Sciatic nerve (tissue), 2 donors: ENCODE data around the gene ATF6. TPM values are rescaled to one million over a fixed set of nuclear protein-coding genes. Genes with fewer than 3 reads are reported as not detected.
A peak's percentile ranks its signal among the peaks of the same experiment; 100 is the strongest.
"Not testable (repeated sequence)": the region's sequence is repeated elsewhere in the genome, so short reads cannot be mapped to it uniquely, and the experiment has no call there.

Experiments
- ATAC-seq: fragments of 200-7000 bp; cut with Tn5 transposase; one replicate; pipeline ENCODE4 v1.9.1; 2020; ENCODE audit warnings: mild to moderate bottlenecking, moderate library complexity
- DNase-seq: peaks from one replicate; pipeline ENCODE4 v3.0.0-alpha.2; 2020; ENCODE audit warnings: low spot score
- intact Hi-C: fragments of 100-400 bp; cut with DNase I; formaldehyde crosslinking; loops from one replicate; pipeline ENCODE4 v1.14.2; 2022
- total RNA-seq: library from RNA; stranded (reverse); fragmentation: NEBNext Ultra II Directional; extraction: Animal tissue kit (Norgen Biotek cat#: 25700); gene quantifications from one replicate; pipeline ENCODE4 v1.2.1, GENCODE V29; 2021
- donor health status: DM: no; HTN: no; CAD: no.
- donor health status: DM: no; HTN: no; CAD: no.

Gene ATF6
- total RNA-seq, 1 donor from 2014 or later, result 29.1 TPM

GRCh38 chr1:161772397-161772796, 6.3 kb downstream of the ATF6 start:
- DNase-seq (no peak), ATAC-seq (peak; percentile 72)
- intact Hi-C loops, result no loop called here

DNA sequence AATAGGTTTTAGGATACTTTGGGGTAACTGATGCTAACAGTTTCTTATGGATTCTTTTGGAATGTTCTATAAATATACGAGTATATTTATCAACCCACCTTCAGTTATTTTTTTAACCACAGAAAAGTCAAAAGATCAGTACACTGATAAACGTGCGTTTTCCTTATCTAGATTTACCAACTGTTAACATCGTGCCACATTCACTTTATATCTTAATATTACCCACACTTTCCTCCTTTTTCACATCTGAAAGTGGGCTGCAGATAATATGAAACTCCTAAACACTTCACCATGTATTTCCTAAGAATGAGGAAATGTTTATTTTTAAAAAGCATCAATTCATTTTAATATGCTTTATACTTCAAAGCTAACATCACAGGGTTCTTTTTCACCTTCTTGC, 7.7 kb downstream of the ATF6 start:
- ATAC-seq, result no peak
- intact Hi-C loops, result no loop called here

DNA sequence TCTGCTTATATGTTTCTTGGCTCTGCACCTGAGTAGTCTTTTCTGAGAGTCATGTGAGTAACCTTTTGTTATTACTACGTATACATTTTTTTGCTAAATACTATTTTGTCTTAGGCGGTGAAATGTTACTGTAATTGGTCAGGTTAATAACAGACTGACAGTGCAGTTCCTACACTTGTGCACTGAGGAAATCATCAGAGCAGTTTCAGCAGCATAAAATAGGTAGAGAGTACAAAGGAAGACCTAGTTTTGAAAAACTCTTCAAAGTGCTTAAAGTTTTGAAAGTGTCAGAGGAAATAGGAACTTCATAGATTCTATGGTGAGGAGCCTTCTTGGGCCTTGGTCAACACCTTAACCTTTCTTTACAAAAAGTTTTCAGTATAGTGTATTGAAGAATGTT, 11.1 kb downstream of the ATF6 start:
- intact Hi-C loops, result no loop called here
- no peak for DNase-seq
- no peak for ATAC-seq

More for the DNA sequence above, 7.7 kb downstream of the ATF6 start:
- DNase-seq, result no peak

- ATAC-seq, result no peak
Measured at GRCh38 chr1:161778522-161778921, 12.4 kb downstream of the ATF6 start.

DNA sequence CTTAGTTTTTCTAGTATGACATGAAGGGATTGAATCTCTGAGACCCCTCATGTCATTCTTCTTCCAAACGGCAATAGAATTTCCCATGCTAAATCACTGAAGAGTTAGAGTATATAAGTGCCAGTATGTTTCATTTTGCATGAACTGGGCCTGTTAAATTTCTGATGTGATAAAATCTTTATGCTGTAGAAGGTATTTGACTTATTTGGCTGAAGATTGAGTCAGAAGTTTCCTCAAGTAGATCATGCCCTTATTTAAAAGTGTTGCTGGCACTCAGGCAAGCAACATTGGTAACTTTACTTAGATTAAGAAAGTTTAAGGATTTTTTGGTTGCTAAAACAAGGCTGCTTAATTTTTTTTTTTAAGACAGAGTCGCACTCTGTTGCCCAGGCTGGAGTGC, 13.3 kb downstream of the ATF6 start:
- intact Hi-C loops, result no loop called here
- ATAC-seq, result no peak
- no peak for DNase-seq

More at GRCh38 chr1:161778522-161778921, 12.4 kb downstream of the ATF6 start:
- intact Hi-C loops, result no loop called here
- DNase-seq, result no peak

DNA sequence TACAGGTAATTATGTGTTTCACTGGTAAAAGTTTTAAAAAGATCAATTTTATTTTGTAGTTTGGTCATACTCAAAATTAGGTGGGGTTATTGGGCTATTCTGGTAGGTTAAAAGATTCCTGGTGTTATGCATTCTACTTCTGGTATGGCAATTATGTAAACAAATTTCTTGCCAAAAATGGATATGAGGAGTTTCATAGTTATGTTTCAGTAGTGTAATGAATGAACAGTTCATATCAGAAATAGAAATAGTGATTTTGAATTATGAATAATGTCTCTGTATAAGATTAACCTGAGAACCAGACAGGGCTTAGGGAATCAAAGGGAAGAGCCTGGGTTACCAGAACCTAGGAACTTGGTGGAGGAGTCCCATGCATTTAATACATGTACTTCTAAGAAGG, 15.9 kb downstream of the ATF6 start:
- DNase-seq, result no peak
- no peak for ATAC-seq
- intact Hi-C loops, result no loop called here

GRCh38 chr1:161782886-161783285, 16.8 kb downstream of the ATF6 start:
- no peak for DNase-seq
- intact Hi-C loops, result no loop called here
- no peak for ATAC-seq

DNA sequence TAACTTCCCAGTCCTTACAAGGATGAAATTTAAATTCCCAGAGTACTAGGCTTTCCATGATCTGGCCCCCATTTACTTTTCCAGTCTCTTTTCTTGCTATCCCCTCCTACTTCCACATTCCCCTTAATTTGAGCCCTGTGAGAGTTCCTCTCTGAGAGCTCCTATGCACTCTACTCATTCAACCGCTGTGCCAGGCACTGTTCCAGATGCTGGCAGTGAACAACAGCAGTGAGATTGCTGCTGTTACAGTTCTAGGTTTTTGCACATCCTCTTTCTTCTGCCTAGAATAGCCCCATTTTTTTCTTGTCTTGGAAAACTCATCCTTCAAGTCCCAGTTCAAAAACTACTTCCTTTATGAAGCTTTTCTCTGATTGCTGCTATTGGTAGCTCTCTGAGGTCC, 18.8 kb downstream of the ATF6 start:
- peak; percentile 56 for ATAC-seq
- intact Hi-C loops, result no loop called here
- DNase-seq, result no peak

GRCh38 chr1:161787355-161787754, 21.2 kb downstream of the ATF6 start:
- no peak for DNase-seq
- intact Hi-C loops, result no loop called here
- no peak for ATAC-seq

- intact Hi-C loops, result loop anchor here (5.0 kb wide), 1 partner anchor 247 kb away; no protein-coding TSS in a partner anchor
- DNase-seq, result no peak
- no peak for ATAC-seq
Measured at GRCh38 chr1:161790587-161791317, 24.6 kb downstream of the ATF6 start.

- intact Hi-C loops, result loop anchor here (5.0 kb wide), 1 partner anchor 245 kb away; no protein-coding TSS in a partner anchor
- DNase-seq (no peak), ATAC-seq (no peak)
Measured at GRCh38 chr1:161791904-161792655, 26.0 kb downstream of the ATF6 start.

DNA sequence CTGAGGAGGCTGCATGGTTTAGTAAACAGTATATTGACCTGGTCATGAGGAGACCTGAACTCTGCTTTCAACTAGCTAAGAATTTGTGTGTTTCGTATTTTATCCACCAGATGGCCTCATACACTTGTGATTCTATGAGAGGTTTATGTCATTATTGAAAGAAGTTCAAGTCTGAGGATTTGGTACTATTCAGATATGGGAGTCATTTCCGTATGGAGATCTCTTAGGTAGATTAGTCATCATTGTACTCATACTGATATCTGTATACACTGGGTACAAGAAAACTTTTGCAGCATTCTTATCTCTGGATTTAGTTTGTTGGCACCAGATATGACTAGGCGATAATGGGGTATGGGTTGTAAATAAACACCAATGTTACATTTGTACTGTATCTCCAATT, 26.6 kb downstream of the ATF6 start:
- intact Hi-C loops, result loop anchor here (5.0 kb wide), 1 partner anchor 245 kb away; no protein-coding TSS in a partner anchor
- no peak for DNase-seq
- ATAC-seq, result peak; percentile 75

DNA sequence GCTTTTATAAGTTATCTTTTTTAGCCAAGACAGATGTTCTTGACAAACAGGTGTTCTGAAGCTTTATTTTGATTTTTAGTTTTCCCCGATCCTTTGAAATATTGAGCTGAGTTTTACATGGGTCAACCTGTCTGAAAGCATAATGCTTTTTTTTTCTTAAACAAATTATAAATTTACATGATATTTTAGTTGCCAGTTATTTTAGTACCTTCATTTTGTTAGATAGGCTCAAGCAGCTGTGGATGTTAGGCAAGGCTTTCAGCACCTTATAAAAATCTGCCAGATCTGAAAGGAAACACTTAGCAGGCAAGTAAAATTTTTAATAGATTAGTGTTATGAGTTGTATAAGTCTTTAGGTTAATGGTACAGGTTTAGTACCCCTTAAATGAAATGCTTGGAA, 33.7 kb downstream of the ATF6 start:
- DNase-seq (no peak), ATAC-seq (no peak)
- intact Hi-C loops, result no loop called here

DNA sequence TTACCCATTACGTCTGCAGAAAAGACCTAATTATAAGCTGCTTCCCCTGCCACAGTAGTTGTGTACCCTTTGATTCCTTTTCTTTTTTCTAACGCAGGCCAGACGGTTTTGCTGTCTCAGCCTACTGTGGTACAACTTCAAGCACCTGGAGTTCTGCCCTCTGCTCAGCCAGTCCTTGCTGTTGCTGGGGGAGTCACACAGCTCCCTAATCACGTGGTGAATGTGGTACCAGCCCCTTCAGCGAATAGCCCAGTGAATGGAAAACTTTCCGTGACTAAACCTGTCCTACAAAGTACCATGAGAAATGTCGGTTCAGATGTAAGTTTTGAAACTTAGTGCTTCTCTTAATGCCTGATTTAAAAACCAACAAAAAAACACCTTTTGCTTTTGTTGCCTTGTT, 35.8 kb downstream of the ATF6 start:
- ATAC-seq (no peak), DNase-seq (no peak)
- intact Hi-C loops, result no loop called here

- no peak for ATAC-seq
- no peak for DNase-seq
- intact Hi-C loops, result no loop called here
Measured at GRCh38 chr1:161803181-161803580, 37.1 kb downstream of the ATF6 start.

- DNase-seq, result no peak
- intact Hi-C loops, result no loop called here
- ATAC-seq, result no peak
Measured at GRCh38 chr1:161805399-161806197, 39.5 kb downstream of the ATF6 start.

DNA sequence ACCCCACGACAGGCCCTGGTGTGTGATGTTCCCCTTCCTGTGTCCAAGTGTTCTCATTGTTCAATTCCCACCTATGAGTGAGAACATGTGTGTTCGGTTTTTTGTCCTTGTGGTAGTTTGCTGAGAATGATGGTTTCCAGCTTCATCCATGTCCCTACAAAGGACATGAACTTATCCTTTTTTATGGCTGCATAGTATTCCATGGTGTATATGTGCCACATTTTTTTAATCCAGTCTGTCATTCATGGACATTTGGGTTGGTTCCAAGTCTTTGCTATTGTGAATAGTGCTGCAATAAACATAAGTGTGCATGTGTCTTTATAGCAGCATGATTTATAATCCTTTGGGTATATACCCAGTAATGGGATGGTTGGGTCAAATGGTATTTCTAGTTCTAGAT, 43.1 kb downstream of the ATF6 start:
- DNase-seq, ATAC-seq, intact Hi-C loops: not testable (repeated sequence)

GRCh38 chr1:161809656-161810055, 43.5 kb downstream of the ATF6 start:
- intact Hi-C loops, DNase-seq, ATAC-seq: not testable (repeated sequence)

DNA sequence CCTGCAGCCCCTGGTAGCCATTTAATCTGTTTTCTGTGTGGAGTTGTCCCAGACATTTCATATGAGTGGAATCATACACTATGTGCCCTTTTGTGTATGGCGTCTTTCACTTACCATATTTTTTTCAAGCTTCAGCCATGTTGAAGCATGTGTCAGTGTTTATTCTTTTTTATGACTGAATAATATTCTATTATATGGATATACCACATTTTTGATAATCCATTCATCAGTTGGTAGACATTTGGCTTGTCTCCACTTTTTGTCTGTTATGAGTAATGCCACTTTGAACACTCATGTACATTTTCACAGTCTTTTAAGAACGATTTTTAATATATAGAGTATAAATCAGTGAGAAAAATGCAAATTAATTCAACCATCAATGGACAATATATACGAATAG, 44.7 kb downstream of the ATF6 start:
- intact Hi-C loops, result no loop called here
- ATAC-seq (no peak), DNase-seq (no peak)

DNA sequence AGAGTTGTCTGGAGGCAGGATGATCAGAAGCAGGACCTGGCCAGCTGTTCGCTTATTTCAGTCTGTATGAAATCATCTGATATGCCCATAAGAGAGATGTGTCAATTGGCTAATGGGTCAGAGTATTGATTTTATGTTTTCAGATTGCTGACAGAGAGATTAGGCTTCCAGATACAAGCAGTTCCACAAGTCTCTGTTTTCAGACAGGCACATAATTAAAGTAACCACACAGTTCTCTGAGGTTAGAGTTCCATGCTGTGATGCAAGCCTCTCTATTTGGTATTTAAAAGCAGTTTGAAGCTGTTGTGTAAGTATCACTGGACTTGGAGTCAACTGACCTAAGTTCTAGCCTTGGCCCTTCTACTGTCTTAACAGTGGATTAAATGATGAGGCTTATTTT, 50.1 kb downstream of the ATF6 start:
- intact Hi-C loops, result no loop called here
- no peak for DNase-seq
- peak; percentile 83 for ATAC-seq
